Neural progenitor cell (in vitro differentiated cells): ENCODE data around the gene ADK.

Experiments used
- EZH2phosphoT487 ChIP-seq: fragments of 200-600 bp; sonication (generic); IDR thresholded peaks from 2 replicates; pipeline ENCODE4 v1.6.1; 2017; ENCODE audit warnings: antibody characterized with exemption
- TF ChIP-seq, protein P1 (sequence below): fragments of 200-600 bp; sonication (generic); IDR thresholded peaks from 2 replicates; pipeline ENCODE4 v1.5.1; 2017; ENCODE audit warnings: antibody characterized with exemption, mild to moderate bottlenecking

DNA sequence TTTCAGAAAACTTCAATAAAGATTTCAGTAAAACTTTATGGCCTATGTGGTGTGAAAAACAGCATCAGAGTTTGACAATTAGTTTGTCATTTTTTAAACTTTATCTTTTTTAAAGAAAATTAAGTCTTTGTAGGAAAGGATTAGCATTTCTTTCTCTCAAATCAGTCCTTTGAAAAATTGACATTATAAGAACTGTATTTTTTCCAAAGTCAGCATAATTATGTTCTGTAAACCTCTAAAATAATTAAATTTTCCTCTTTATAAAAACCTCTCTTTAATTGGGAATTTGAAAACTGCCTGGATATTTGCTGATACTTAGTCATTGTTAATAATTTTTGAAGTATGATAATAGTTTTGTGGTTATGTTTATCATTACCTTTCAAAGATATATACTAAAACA, 448.7 kb downstream of the ADK start:
- TF ChIP-seq, protein P1, sequence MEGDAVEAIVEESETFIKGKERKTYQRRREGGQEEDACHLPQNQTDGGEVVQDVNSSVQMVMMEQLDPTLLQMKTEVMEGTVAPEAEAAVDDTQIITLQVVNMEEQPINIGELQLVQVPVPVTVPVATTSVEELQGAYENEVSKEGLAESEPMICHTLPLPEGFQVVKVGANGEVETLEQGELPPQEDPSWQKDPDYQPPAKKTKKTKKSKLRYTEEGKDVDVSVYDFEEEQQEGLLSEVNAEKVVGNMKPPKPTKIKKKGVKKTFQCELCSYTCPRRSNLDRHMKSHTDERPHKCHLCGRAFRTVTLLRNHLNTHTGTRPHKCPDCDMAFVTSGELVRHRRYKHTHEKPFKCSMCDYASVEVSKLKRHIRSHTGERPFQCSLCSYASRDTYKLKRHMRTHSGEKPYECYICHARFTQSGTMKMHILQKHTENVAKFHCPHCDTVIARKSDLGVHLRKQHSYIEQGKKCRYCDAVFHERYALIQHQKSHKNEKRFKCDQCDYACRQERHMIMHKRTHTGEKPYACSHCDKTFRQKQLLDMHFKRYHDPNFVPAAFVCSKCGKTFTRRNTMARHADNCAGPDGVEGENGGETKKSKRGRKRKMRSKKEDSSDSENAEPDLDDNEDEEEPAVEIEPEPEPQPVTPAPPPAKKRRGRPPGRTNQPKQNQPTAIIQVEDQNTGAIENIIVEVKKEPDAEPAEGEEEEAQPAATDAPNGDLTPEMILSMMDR = no peak
- no peak for TF ChIP-seq EZH2phosphoT487
